GM21390 (cell line): ENCODE results near the gene CDH2.

Source experiments
- ATAC-seq: cut with Tn5 transposase; IDR thresholded peaks from one replicate; pipeline ENCODE4 v1.9.1; 2021; ENCODE audit not compliant: unreplicated experiment

The CDH2 gene

GRCh38 chr18:28127763-28128658 lies 48.9 kb downstream of the CDH2 start:
- ATAC-seq: no peak

GRCh38 chr18:28127228-28127627 lies 49.7 kb downstream of the CDH2 start:
- ATAC-seq: no peak

GRCh38 chr18:28126768-28127167 lies 50.2 kb downstream of the CDH2 start:
- ATAC-seq: no peak

- no peak for ATAC-seq
Measured at GRCh38 chr18:28125051-28125450, 51.9 kb downstream of the CDH2 start.

GRCh38 chr18:28124131-28125029 lies 52.5 kb downstream of the CDH2 start:
- no peak for ATAC-seq

- no peak for ATAC-seq
Measured at GRCh38 chr18:28123401-28124030, 53.4 kb downstream of the CDH2 start.

GRCh38 chr18:28120828-28121515 lies 56.0 kb downstream of the CDH2 start:
- ATAC-seq: no peak

- ATAC-seq: no peak
Measured at GRCh38 chr18:28116461-28116860, 60.5 kb downstream of the CDH2 start.

- no peak for ATAC-seq
Measured at GRCh38 chr18:28115149-28115550, 61.8 kb downstream of the CDH2 start.

GRCh38 chr18:28114472-28114871 lies 62.5 kb downstream of the CDH2 start:
- ATAC-seq: no peak

GRCh38 chr18:28113271-28114029 lies 63.5 kb downstream of the CDH2 start:
- no peak for ATAC-seq

- ATAC-seq: no peak
Measured at GRCh38 chr18:28112056-28112470, 64.9 kb downstream of the CDH2 start.

GRCh38 chr18:28110924-28111323 lies 66.0 kb downstream of the CDH2 start:
- ATAC-seq: no peak

- no peak for ATAC-seq
Measured at GRCh38 chr18:28109781-28110560, 67.0 kb downstream of the CDH2 start.

GRCh38 chr18:28108814-28109213 lies 68.1 kb downstream of the CDH2 start:
- ATAC-seq: no peak

- no peak for ATAC-seq
Measured at GRCh38 chr18:28108254-28108653, 68.7 kb downstream of the CDH2 start.

- no peak for ATAC-seq
Measured at GRCh38 chr18:28099237-28099636, 77.7 kb downstream of the CDH2 start.

GRCh38 chr18:28095631-28096030 lies 81.3 kb downstream of the CDH2 start:
- ATAC-seq: no peak

GRCh38 chr18:28095041-28095440 lies 81.9 kb downstream of the CDH2 start:
- ATAC-seq: no peak
